K562 (cell line): ENCODE measurements around the gene FBRS. TPM values are rescaled to one million over a fixed set of nuclear protein-coding genes. Genes with fewer than 3 reads are reported as not detected.
A peak's percentile ranks its signal among the peaks of the same experiment; 100 is the strongest.

Experiments
- CXXC5 ChIP-seq: fragments of 250-450 bp; sonication (Bioruptor Pico); IDR thresholded peaks from 2 replicates; pipeline ENCODE4 v1.8.0; 2022; ENCODE audit warnings: inconsistent platforms, mild to moderate bottlenecking, moderate library complexity
- GATAD2B ChIP-seq: fragments of 450-650 bp; IDR thresholded peaks from 2 replicates; pipeline ENCODE4 v1.6.1; 2017; ENCODE audit warnings: mild to moderate bottlenecking, borderline replicate concordance
- ILF3 ChIP-seq: fragments of 450-650 bp; IDR thresholded peaks from 2 replicates; pipeline ENCODE4 v1.6.1; 2018; ENCODE audit warnings: antibody characterized with exemption, mild to moderate bottlenecking, moderate library complexity, borderline replicate concordance
- IRF2 ChIP-seq: sonication (generic); formaldehyde crosslinking; IDR thresholded peaks from 2 replicates; pipeline ENCODE4 v1.8.1; 2022; ENCODE audit warnings: mild to moderate bottlenecking, missing genetic modification reagents
- MAX ChIP-seq: sonication (generic); formaldehyde crosslinking; IDR thresholded peaks from 2 replicates; pipeline ENCODE4 v1.9.0; 2022; ENCODE audit warnings: mild to moderate bottlenecking, missing genetic modification reagents
- NFE2L1 ChIP-seq: fragments of 450-650 bp; IDR thresholded peaks from 2 replicates; pipeline ENCODE4 v1.6.1; 2016; ENCODE audit warnings: missing genetic modification characterization, low read depth, mild to moderate bottlenecking, missing compliant biosample characterization, moderate library complexity, borderline replicate concordance
- NFRKB ChIP-seq: fragments of 450-650 bp; IDR thresholded peaks from 2 replicates; pipeline ENCODE4 v1.6.1; 2016; ENCODE audit warnings: low read depth
- PURB ChIP-seq: sonication (generic); formaldehyde crosslinking; IDR thresholded peaks from 2 replicates; pipeline ENCODE4 v1.9.0; 2021; ENCODE audit warnings: low read depth, mild to moderate bottlenecking, missing genetic modification reagents
- RB1 ChIP-seq: fragments of 450-650 bp; IDR thresholded peaks from 2 replicates; pipeline ENCODE4 v1.6.1; 2017; ENCODE audit warnings: low read depth, mild to moderate bottlenecking
- TAL1 ChIP-seq: fragments of 450-650 bp; IDR thresholded peaks from 2 replicates; pipeline ENCODE4 v1.6.1; 2016; ENCODE audit warnings: mild to moderate bottlenecking
- TBP ChIP-seq: optimal IDR thresholded peaks from 2 replicates; pipeline ENCODE3; 2011; ENCODE audit warnings: low read depth, low read length, improper control_type of control experiment
- ZKSCAN1 ChIP-seq: fragments of 150-350 bp; IDR thresholded peaks from 2 replicates; pipeline ENCODE4 v1.6.1; 2016; ENCODE audit warnings: low read depth, low read length
- ZNF668 ChIP-seq: fragments of 250-450 bp; sonication (Bioruptor Pico); IDR thresholded peaks from 2 replicates; pipeline ENCODE4 v1.8.0; 2022; ENCODE audit warnings: mild to moderate bottlenecking, inconsistent platforms
- ZNF766 ChIP-seq: fragments of 200-800 bp; sonication (Bioruptor generic); conservative IDR thresholded peaks from 2 replicates; pipeline ENCODE4 v1.6.1; 2016; ENCODE audit warnings: missing genetic modification characterization, missing compliant biosample characterization
- polyA plus RNA-seq, 8 experiments: library from polyadenylated mRNA; depleted of rRNA in 4 of 8; stranded (reverse) in 5 of 8; unstranded in 3 of 8; fragments of >200 nt; fragmentation: Nextera tagmentation in 2 of 8; fragmentation: Illumina TruSeq in 1 of 8; extraction: Ambion mirVana in 2 of 8; extraction: Trizol in 1 of 8; gene quantifications; 2 replicates each; pipeline versions ENCODE4 v1.2.1 to v1.2.3, GENCODE V29; 2011 to 2014; ENCODE audit warnings: inconsistent platforms in 1 of 8, missing spikeins in 1 of 8
- total RNA-seq, 7 experiments: library from RNA; depleted of rRNA in 6 of 7; stranded (reverse); fragments of >200 nt in 6 of 7; fragmentation: Illumina TruSeq in 2 of 7; extraction: Trizol in 2 of 7; gene quantifications; 2 replicates each; pipeline versions ENCODE4 v1.2.1 to v1.2.3, GENCODE V29; 2011 to 2021; ENCODE audit warnings: low replicate concordance in 1 of 7
- TF ChIP-seq, protein P1 (sequence below): fragments of 250-450 bp; sonication (Bioruptor Pico); IDR thresholded peaks from 2 replicates; pipeline ENCODE4 v1.8.0; 2022; ENCODE audit warnings: moderate library complexity, mild to moderate bottlenecking, inconsistent platforms
- TF ChIP-seq, protein P2 (sequence below): fragments of 250-450 bp; sonication (Bioruptor Pico); IDR thresholded peaks from 2 replicates; pipeline ENCODE4 v1.8.0; 2022; ENCODE audit warnings: inconsistent platforms
- TF ChIP-seq, protein P3 (sequence below): fragments of 250-450 bp; sonication (Bioruptor Pico); IDR thresholded peaks from 2 replicates; pipeline ENCODE4 v1.4.0; 2020; ENCODE audit warnings: mild to moderate bottlenecking
- TF ChIP-seq, protein P4 (sequence below): fragments of 250-450 bp; sonication (Bioruptor Pico); IDR thresholded peaks from 2 replicates; pipeline ENCODE4 v1.8.0; 2021; ENCODE audit warnings: mild to moderate bottlenecking, moderate library complexity
- TF ChIP-seq, protein P5 (sequence below): fragments of 250-450 bp; sonication (Bioruptor Pico); IDR thresholded peaks from 2 replicates; pipeline ENCODE4 v1.9.0; 2021; ENCODE audit warnings: mild to moderate bottlenecking, inconsistent platforms

Gene FBRS
- total and polyA plus RNA-seq, 9 of the 15 experiments (the other 6 are each of a cell fraction or from before 2014, with no cell fraction given), result 0.32 to 59.5 (median 13.1) TPM

GRCh38 chr16:30698816-30699614, 40.8 kb downstream of the FBRS start, which contains the start of gene SRCAP (continued):
- TF ChIP-seq, protein P1, sequence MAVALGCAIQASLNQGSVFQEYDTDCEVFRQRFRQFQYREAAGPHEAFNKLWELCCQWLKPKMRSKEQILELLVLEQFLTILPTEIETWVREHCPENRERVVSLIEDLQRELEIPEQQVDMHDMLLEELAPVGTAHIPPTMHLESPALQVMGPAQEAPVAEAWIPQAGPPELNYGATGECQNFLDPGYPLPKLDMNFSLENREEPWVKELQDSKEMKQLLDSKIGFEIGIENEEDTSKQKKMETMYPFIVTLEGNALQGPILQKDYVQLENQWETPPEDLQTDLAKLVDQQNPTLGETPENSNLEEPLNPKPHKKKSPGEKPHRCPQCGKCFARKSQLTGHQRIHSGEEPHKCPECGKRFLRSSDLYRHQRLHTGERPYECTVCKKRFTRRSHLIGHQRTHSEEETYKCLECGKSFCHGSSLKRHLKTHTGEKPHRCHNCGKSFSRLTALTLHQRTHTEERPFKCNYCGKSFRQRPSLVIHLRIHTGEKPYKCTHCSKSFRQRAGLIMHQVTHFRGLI (CRISPR knock-in tag), result no peak
- peak; percentile 54; the same call in 1 of the 2 replicates for TF ChIP-seq GATAD2B
- TF ChIP-seq ILF3, result no peak
- peak; percentile 26 for TF ChIP-seq CXXC5 (CRISPR knock-in tag)
- no peak for TF ChIP-seq ZKSCAN1
- no peak for TF ChIP-seq ZNF668 (CRISPR knock-in tag)
- no peak for TF ChIP-seq PURB (CRISPR knock-in tag)
- TF ChIP-seq MAX, result no peak; the same call in 1 of the 2 replicates
- TF ChIP-seq NFE2L1 (tag), result no peak
- no peak for TF ChIP-seq IRF2
- no peak for TF ChIP-seq TAL1
- no peak for TF ChIP-seq NFRKB
- peak; percentile 59 for TF ChIP-seq TBP
- TF ChIP-seq ZNF766 (CRISPR knock-in tag), result peak; percentile 56
- peak; percentile 95 for TF ChIP-seq RB1
- TF ChIP-seq, protein P2, sequence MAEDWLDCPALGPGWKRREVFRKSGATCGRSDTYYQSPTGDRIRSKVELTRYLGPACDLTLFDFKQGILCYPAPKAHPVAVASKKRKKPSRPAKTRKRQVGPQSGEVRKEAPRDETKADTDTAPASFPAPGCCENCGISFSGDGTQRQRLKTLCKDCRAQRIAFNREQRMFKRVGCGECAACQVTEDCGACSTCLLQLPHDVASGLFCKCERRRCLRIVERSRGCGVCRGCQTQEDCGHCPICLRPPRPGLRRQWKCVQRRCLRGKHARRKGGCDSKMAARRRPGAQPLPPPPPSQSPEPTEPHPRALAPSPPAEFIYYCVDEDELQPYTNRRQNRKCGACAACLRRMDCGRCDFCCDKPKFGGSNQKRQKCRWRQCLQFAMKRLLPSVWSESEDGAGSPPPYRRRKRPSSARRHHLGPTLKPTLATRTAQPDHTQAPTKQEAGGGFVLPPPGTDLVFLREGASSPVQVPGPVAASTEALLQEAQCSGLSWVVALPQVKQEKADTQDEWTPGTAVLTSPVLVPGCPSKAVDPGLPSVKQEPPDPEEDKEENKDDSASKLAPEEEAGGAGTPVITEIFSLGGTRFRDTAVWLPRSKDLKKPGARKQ (CRISPR knock-in tag), result no peak
- TF ChIP-seq, protein P3, sequence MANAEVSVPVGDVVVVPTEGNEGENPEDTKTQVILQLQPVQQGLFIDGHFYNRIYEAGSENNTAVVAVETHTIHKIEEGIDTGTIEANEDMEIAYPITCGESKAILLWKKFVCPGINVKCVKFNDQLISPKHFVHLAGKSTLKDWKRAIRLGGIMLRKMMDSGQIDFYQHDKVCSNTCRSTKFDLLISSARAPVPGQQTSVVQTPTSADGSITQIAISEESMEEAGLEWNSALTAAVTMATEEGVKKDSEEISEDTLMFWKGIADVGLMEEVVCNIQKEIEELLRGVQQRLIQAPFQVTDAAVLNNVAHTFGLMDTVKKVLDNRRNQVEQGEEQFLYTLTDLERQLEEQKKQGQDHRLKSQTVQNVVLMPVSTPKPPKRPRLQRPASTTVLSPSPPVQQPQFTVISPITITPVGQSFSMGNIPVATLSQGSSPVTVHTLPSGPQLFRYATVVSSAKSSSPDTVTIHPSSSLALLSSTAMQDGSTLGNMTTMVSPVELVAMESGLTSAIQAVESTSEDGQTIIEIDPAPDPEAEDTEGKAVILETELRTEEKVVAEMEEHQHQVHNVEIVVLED (CRISPR knock-in tag), result peak; percentile 83
- TF ChIP-seq, protein P4, sequence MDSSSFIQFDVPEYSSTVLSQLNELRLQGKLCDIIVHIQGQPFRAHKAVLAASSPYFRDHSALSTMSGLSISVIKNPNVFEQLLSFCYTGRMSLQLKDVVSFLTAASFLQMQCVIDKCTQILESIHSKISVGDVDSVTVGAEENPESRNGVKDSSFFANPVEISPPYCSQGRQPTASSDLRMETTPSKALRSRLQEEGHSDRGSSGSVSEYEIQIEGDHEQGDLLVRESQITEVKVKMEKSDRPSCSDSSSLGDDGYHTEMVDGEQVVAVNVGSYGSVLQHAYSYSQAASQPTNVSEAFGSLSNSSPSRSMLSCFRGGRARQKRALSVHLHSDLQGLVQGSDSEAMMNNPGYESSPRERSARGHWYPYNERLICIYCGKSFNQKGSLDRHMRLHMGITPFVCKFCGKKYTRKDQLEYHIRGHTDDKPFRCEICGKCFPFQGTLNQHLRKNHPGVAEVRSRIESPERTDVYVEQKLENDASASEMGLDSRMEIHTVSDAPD (CRISPR knock-in tag), result no peak
- TF ChIP-seq, protein P5, sequence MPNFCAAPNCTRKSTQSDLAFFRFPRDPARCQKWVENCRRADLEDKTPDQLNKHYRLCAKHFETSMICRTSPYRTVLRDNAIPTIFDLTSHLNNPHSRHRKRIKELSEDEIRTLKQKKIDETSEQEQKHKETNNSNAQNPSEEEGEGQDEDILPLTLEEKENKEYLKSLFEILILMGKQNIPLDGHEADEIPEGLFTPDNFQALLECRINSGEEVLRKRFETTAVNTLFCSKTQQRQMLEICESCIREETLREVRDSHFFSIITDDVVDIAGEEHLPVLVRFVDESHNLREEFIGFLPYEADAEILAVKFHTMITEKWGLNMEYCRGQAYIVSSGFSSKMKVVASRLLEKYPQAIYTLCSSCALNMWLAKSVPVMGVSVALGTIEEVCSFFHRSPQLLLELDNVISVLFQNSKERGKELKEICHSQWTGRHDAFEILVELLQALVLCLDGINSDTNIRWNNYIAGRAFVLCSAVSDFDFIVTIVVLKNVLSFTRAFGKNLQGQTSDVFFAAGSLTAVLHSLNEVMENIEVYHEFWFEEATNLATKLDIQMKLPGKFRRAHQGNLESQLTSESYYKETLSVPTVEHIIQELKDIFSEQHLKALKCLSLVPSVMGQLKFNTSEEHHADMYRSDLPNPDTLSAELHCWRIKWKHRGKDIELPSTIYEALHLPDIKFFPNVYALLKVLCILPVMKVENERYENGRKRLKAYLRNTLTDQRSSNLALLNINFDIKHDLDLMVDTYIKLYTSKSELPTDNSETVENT (CRISPR knock-in tag), result no peak
